Measurements from ENCODE around the gene USP17L11.
"Not testable (repeated sequence)": the region's sequence is repeated elsewhere in the genome, so short reads cannot be mapped to it uniquely, and the experiment has no call there.

USP17L11 gene

DNA sequence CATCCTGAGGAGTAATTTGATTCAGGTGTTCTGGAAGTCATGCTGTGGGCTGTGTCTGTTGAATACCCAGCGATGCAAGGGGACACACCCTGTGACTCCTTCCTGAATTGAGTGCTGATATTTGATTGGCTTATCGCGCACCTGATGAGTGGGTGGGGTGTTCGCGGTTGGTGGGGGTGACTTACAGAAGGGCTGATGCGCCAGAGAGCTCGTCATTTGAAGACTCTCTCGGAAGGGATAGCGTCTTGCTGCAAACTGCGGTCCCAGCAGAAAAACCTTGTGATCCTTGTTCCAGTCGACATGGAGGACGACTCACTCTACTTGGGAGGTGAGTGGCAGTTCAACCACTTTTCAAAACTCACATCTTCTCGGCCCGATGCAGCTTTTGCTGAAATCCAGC, at the start of gene USP17L11:
Gene USP17L11, plus strand, starts transcription at position 301 of the 400 bp plus-strand sequence. Its CDS starts 0 bp downstream, at position 301.
- DNase-seq (ENCODE audit: low read depth in 2 of 2), result not testable (repeated sequence)

GRCh38 chr4:9165990-9166389, 49.2 kb upstream of the USP17L11 start:
- not testable (repeated sequence) for DNase-seq (ENCODE audit: low read depth in 2 of 2)

DNA sequence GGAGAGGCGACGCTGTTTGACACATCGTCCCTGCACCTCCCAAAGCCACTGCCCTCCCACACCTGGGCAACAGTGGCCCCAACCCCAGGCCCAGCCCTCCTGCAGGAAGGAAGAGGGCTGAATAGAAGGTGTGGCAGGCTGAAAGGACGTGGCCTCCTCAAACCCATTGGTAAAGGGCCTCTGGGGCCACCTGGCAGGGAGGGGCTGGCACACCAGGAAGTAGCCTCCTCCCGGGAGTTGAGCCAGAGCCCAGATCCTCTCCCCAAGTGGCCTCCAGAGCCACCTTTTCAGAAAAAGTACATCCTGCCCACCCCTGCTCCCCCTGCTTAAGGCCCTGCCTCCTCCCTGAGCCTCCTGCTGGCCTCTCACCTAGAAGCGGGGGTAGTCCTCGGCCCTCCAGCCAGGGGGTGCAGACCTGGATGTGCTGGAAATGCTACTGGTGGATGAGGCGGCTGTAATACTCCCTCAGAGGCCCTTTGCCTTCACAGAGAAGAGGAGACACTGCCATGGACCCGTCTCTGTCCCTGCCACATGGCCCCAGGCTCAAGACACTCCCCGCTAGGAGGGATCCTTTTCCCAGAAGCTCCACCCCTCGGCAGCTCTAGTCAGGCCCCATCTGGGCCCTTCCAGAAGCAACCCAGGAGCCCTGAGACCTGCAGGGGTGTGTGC, 45.3 kb upstream of the USP17L11 start, which contains the start of gene FAM90A26:
Gene FAM90A26, plus strand, starts transcription at position 619 of the 669 bp plus-strand sequence. CDS start 2,764 bp downstream, outside the sequence.
- DNase-seq (ENCODE audit: low read depth in 2 of 2), result not testable (repeated sequence)

- not testable (repeated sequence) for DNase-seq (ENCODE audit: low read depth in 2 of 2)
These were observed 4.8 kb upstream of the USP17L11 start, which contains the start of gene USP17L10 for GRCh38 chr4:9210357-9210756. Gene USP17L10, plus strand, starts transcription at chr4:9210657. Its CDS starts 0 bp downstream, at chr4:9210657.

DNA sequence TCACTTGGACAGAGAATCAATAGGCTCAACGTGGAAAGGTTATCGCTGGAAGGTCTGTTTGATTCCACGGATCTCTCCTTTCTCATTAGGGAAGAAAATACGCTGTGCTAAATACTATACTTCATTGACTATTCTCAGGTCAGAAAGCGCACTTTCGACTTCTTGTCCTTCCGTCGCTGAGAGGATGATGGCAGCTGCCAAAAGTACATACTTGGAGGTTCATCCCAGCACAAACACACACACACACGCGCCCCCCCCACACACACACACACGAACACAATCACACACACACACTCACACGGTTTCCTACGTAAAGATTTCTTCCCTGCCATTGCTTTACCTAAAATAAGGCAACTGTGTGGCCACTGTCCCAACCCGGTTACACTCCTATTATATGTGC, 504 bp upstream of the USP17L11 start:
- DNase-seq (ENCODE audit: low read depth in 2 of 2), result not testable (repeated sequence)

DNA sequence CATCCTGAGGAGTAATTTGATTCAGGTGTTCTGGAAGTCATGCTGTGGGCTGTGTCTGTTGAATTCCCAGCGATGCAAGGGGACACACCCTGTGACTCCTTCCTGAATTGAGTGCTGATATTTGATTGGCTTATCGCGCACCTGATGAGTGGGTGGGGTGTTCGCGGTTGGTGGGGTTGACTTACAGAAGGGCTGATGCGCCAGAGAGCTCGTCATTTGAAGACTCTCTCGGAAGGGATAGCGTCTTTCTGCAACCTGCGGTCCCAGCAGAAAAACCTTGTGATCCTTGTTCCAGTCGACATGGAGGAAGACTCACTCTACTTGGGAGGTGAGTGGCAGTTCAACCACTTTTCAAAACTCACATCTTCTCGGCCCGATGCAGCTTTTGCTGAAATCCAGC, 4.6 kb downstream of the USP17L11 start, which contains the start of gene USP17L12:
Gene USP17L12, plus strand, starts transcription at position 301 of the 400 bp plus-strand sequence. Its CDS starts 0 bp downstream, at position 301.
- DNase-seq (ENCODE audit: low read depth in 2 of 2), result not testable (repeated sequence)

- not testable (repeated sequence) for DNase-seq (ENCODE audit: low read depth in 2 of 2)
These were observed 9.4 kb downstream of the USP17L11 start, which contains the start of gene USP17L13 for GRCh38 chr4:9224596-9224995. Gene USP17L13, plus strand, starts transcription at chr4:9224896. Its CDS starts 0 bp downstream, at chr4:9224896.

DNA sequence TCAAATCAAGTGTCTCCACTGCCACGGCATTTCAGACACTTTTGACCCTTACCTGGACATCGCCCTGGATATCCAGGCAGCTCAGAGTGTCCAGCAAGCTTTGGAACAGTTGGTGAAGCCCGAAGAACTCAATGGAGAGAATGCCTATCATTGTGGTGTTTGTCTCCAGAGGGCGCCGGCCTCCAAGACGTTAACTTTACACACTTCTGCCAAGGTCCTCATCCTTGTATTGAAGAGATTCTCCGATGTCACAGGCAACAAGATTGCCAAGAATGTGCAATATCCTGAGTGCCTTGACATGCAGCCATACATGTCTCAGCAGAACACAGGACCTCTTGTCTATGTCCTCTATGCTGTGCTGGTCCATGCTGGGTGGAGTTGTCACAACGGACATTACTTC, 15.0 kb downstream of the USP17L11 start:
- not testable (repeated sequence) for DNase-seq (ENCODE audit: low read depth in 2 of 2)

- DNase-seq (ENCODE audit: low read depth in 2 of 2), result not testable (repeated sequence)
These were observed 18.9 kb downstream of the USP17L11 start, which contains the start of gene USP17L15 for GRCh38 chr4:9234085-9234484. Gene USP17L15, plus strand, starts transcription at chr4:9234385. Its CDS starts 0 bp downstream, at chr4:9234385.

DNA sequence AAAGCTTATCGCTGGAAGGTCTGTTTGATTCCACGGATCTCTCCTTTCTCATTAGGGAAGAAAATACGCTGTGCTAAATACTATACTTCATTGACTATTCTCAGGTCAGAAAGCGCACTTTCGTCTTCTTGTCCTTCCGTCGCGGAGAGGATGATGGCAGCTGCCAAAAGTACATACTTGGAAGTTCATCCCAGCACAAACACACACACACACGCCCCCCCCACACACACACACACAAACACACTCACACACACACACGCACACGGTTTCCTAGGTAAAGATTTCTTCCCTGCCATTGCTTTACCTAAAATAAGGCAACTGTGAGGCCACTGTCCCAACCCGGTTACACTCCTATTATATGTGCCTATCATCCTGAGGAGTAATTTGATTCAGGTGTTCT, 23.3 kb downstream of the USP17L11 start:
- DNase-seq (ENCODE audit: low read depth in 2 of 2), result not testable (repeated sequence)

GRCh38 chr4:9243579-9243978, 28.4 kb downstream of the USP17L11 start, which contains the start of gene USP17L17:
Gene USP17L17, plus strand, starts transcription at chr4:9243879. Its CDS starts 0 bp downstream, at chr4:9243879.
- DNase-seq (ENCODE audit: low read depth in 2 of 2), result not testable (repeated sequence)

GRCh38 chr4:9247953-9248680, 32.9 kb downstream of the USP17L11 start, which contains the start of gene USP17L18:
Gene USP17L18, plus strand, starts transcription at chr4:9248630. Its CDS starts 0 bp downstream, at chr4:9248630.
- not testable (repeated sequence) for DNase-seq (ENCODE audit: low read depth in 2 of 2)

DNA sequence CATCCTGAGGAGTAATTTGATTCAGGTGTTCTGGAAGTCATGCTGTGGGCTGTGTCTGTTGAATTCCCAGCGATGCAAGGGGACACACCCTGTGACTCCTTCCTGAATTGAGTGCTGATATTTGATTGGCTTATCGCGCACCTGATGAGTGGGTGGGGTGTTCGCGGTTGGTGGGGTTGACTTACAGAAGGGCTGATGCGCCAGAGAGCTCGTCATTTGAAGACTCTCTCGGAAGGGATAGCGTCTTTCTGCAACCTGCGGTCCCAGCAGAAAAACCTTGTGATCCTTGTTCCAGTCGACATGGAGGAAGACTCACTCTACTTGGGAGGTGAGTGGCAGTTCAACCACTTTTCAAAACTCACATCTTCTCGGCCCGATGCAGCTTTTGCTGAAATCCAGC, 37.9 kb downstream of the USP17L11 start, which contains the start of gene USP17L19:
Gene USP17L19, plus strand, starts transcription at position 301 of the 400 bp plus-strand sequence. Its CDS starts 0 bp downstream, at position 301.
- not testable (repeated sequence) for DNase-seq (ENCODE audit: low read depth in 2 of 2)

GRCh38 chr4:9257824-9258223, 42.6 kb downstream of the USP17L11 start, which contains the start of gene USP17L20:
Gene USP17L20, plus strand, starts transcription at chr4:9258124. Its CDS starts 0 bp downstream, at chr4:9258124.
- not testable (repeated sequence) for DNase-seq (ENCODE audit: low read depth in 2 of 2)

DNA sequence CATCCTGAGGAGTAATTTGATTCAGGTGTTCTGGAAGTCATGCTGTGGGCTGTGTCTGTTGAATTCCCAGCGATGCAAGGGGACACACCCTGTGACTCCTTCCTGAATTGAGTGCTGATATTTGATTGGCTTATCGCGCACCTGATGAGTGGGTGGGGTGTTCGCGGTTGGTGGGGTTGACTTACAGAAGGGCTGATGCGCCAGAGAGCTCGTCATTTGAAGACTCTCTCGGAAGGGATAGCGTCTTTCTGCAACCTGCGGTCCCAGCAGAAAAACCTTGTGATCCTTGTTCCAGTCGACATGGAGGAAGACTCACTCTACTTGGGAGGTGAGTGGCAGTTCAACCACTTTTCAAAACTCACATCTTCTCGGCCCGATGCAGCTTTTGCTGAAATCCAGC, 47.4 kb downstream of the USP17L11 start, which contains the start of gene USP17L21:
Gene USP17L21, plus strand, starts transcription at position 301 of the 400 bp plus-strand sequence. Its CDS starts 0 bp downstream, at position 301.
- DNase-seq (ENCODE audit: low read depth in 2 of 2), result not testable (repeated sequence)

Data from stimulated activated CD8-positive, alpha-beta memory T cell treated with anti-CD3 and anti-CD28 coated beads, Interleukin-7, amount 100 ng/mL, for 1 hour (primary cell).